GM06990 (cell line): ENCODE results near the gene TENM4.

ENCODE experiments used
- DNase-seq: peaks from one replicate; pipeline ENCODE4 v3.0.0-alpha.2; 2011; ENCODE audit not compliant: insufficient read length; ENCODE audit errors: extremely low read depth
- H3K27me3 ChIP-seq: replicated peaks from 2 replicates; pipeline ENCODE4 v1.6.0; 2011; ENCODE audit warnings: low read length; ENCODE audit not compliant: control insufficient read depth, insufficient read depth
- H3K36me3 ChIP-seq: 2 replicates; pipeline ENCODE4 v1.5.1; 2011; ENCODE audit warnings: low read length; ENCODE audit not compliant: control insufficient read depth, insufficient read depth
- H3K4me3 ChIP-seq: replicated peaks from 2 replicates; pipeline ENCODE4 v1.5.1; 2011; ENCODE audit warnings: low read depth, mild to moderate bottlenecking, control low read depth, low read length
- CTCF ChIP-seq: IDR thresholded peaks from 2 replicates; pipeline ENCODE4 v1.5.1; 2011; ENCODE audit warnings: low read length, control low read depth, mild to moderate bottlenecking, inconsistent platforms; ENCODE audit not compliant: insufficient read depth, poor library complexity, severe bottlenecking

The TENM4 gene

GRCh38 chr11:78851878-78852586 is 588.8 kb downstream of the TENM4 start:
- no peak for DNase-seq
- H3K4me3 ChIP-seq, result no peak overlapping the region
- H3K27me3 ChIP-seq, result no peaks in the 10 kb centered on the region
- no peaks in the 10 kb centered on the region for H3K36me3 ChIP-seq
- TF ChIP-seq CTCF, result no peak

- no peaks in the 10 kb centered on the region for H3K27me3 ChIP-seq
- no peak for TF ChIP-seq CTCF
- no peak for DNase-seq
- H3K36me3 ChIP-seq, result no peaks in the 10 kb centered on the region
- no peak overlapping the region for H3K4me3 ChIP-seq
These were observed 590.8 kb downstream of the TENM4 start for GRCh38 chr11:78850078-78850477.

GRCh38 chr11:78846269-78846668 is 594.6 kb downstream of the TENM4 start:
- Histone ChIP-seq H3K4me3 (no peak overlapping the region), H3K27me3 (no peaks in the 10 kb centered on the region), H3K36me3 (no peaks in the 10 kb centered on the region)
- TF ChIP-seq CTCF, result no peak
- DNase-seq, result no peak

- no peak for DNase-seq
- H3K4me3 ChIP-seq, result no peak overlapping the region
- H3K27me3 ChIP-seq, result no peaks in the 10 kb centered on the region; the same call in 1 of the 2 replicates
- H3K36me3 ChIP-seq, result no peaks in the 10 kb centered on the region
- no peak for TF ChIP-seq CTCF
These were observed 595.3 kb downstream of the TENM4 start for GRCh38 chr11:78845496-78845895.

GRCh38 chr11:78841456-78842060 is 599.3 kb downstream of the TENM4 start:
- no peak overlapping the region for H3K4me3 ChIP-seq
- no peak for TF ChIP-seq CTCF
- H3K27me3 ChIP-seq, result no peaks in the 10 kb centered on the region; the same call in 1 of the 2 replicates
- H3K36me3 ChIP-seq, result no peaks in the 10 kb centered on the region
- DNase-seq, result no peak
